ENCODE measurements around the gene CDKN2C. TPM values are rescaled to one million over a fixed set of nuclear protein-coding genes. Genes with fewer than 3 reads are reported as not detected.

Gene CDKN2C
- total and polyA plus RNA-seq, 2 donors (not counting 3 experiments of a cell fraction or from before 2014, with no cell fraction given): 12.8 to 19.8 TPM

GRCh38 chr1:50986653-50987052, 16.6 kb downstream of the CDKN2C start:
- no peak for TF ChIP-seq MAX (IDR thresholded peaks at IDR 0.05; ENCODE audit: insufficient read depth, insufficient read length)
- TF ChIP-seq JUN (IDR thresholded peaks at IDR 0.05; ENCODE audit: borderline replicate concordance, insufficient read depth, insufficient read length, low read depth): no peak
- no peak for TF ChIP-seq POLR2A (IDR thresholded peaks at IDR 0.05; ENCODE audit: low read depth, low read length)
- TF ChIP-seq GATA2 (IDR thresholded peaks at IDR 0.05; ENCODE audit: insufficient read depth, insufficient read length, low read depth, low read length): no peak
- no peak for TF ChIP-seq EZH2 (IDR thresholded peaks at IDR 0.05; ENCODE audit: borderline replicate concordance, low read depth, low read length, severe bottlenecking)
- Histone ChIP-seq H4K20me1 (replicated peaks; ENCODE audit: control insufficient read depth, extremely low read depth, insufficient read depth, low read length) (no peaks in the 10 kb centered on the region), H3K27me3 (ENCODE audit: control insufficient read depth in 2 of 2, insufficient read depth in 2 of 2, low read length in 2 of 2) (no peaks in the 10 kb centered on the region), H3K9ac (replicated peaks; ENCODE audit: extremely low read depth, insufficient read depth, low read length) (no peak overlapping the region), H3K9me1 (replicated peaks; ENCODE audit: control insufficient read depth, extremely low read depth, insufficient read depth, low read length) (no peaks in the 10 kb centered on the region), H3K27ac (ENCODE audit: insufficient read depth, low read depth, low read length) (no peak overlapping the region), H3K79me2 (ENCODE audit: control insufficient read depth, insufficient read depth, low read length) (no peaks in the 10 kb centered on the region), H2AFZ (ENCODE audit: low read depth, low read length) (no peak overlapping the region), H3K9me3 (replicated peaks; ENCODE audit: control insufficient read depth, insufficient read depth, low read length) (no peaks in the 10 kb centered on the region), H3K4me1 (ENCODE audit: control insufficient read depth, extremely low read depth, insufficient read depth, low read length) (no peaks in the 10 kb centered on the region), H3K36me3 (ENCODE audit: control insufficient read depth in 2 of 2, extremely low read depth in 1 of 2, insufficient read depth in 2 of 2, low read length in 2 of 2) (no peaks in the 10 kb centered on the region), H3K4me2 (ENCODE audit: insufficient read depth, low read length) (no peak overlapping the region), H3K4me3 (replicated peaks in 1 of 3; ENCODE audit: insufficient read depth in 1 of 3, low read depth in 1 of 3, low read length in 3 of 3) (no peak overlapping the region)
- DNase-seq (ENCODE audit: low read depth, low spot score): no peak
- no peak for FAIRE-seq
- ChIA-PET POLR2A (no interaction called here), CTCF (no interaction called here)
- no TSS peak for BruUV-seq (replicated peaks)
- dilution Hi-C loops (cut with MboI; ENCODE audit: extremely low pct_ligation_motif_present, low sequenced_read_pairs): no loop called here
- intact Hi-C loops (cut with micrococcal nuclease): no loop called here

DNA sequence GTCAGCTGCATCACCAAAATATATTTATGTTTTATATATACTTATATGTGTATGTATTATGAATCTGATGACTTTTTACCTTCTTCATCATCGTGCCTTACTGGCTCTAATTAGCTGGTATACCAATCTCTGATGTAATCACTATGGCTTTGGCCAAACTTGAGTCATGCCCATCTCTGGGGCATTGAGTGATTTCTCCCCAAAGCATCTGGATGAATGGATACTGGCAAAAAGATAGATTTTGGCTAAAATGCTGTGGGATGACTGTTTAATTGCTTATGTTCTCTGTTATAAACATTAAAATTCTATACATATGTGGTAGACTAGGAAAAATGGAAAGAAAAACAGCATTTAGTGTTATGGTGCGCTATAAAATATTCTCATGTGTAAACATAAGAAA, 19.6 kb downstream of the CDKN2C start:
- dilution Hi-C loops (cut with MboI; ENCODE audit: extremely low pct_ligation_motif_present, low sequenced_read_pairs) (no loop called here), intact Hi-C loops (cut with micrococcal nuclease) (no loop called here)
- no peaks in the 10 kb centered on the region for H3K79me2 ChIP-seq (ENCODE audit: control insufficient read depth, insufficient read depth, low read length)
- no peaks in the 10 kb centered on the region for H3K9me3 ChIP-seq (replicated peaks; ENCODE audit: control insufficient read depth, insufficient read depth, low read length)
- H3K4me1 ChIP-seq (ENCODE audit: control insufficient read depth, extremely low read depth, insufficient read depth, low read length): no peaks in the 10 kb centered on the region
- DNase-seq (ENCODE audit: low read depth, low spot score): no peak
- POLR2A ChIA-PET: no interaction called here
- H3K4me3 ChIP-seq (replicated peaks in 1 of 3; ENCODE audit: insufficient read depth in 1 of 3, low read depth in 1 of 3, low read length in 3 of 3): no peak overlapping the region
- H3K9ac ChIP-seq (replicated peaks; ENCODE audit: extremely low read depth, insufficient read depth, low read length): no peak overlapping the region
- FAIRE-seq: no peak
- no peaks in the 10 kb centered on the region for H3K9me1 ChIP-seq (replicated peaks; ENCODE audit: control insufficient read depth, extremely low read depth, insufficient read depth, low read length)
- no peaks in the 10 kb centered on the region for H3K27me3 ChIP-seq (ENCODE audit: control insufficient read depth in 2 of 2, insufficient read depth in 2 of 2, low read length in 2 of 2)
- no peak overlapping the region for H2AFZ ChIP-seq (ENCODE audit: low read depth, low read length)
- BruUV-seq (replicated peaks): no TSS peak
- H3K36me3 ChIP-seq (ENCODE audit: control insufficient read depth in 2 of 2, extremely low read depth in 1 of 2, insufficient read depth in 2 of 2, low read length in 2 of 2): no peaks in the 10 kb centered on the region
- no peak overlapping the region for H3K4me2 ChIP-seq (ENCODE audit: insufficient read depth, low read length)
- no peak overlapping the region for H3K27ac ChIP-seq (ENCODE audit: insufficient read depth, low read depth, low read length)
- no peak for TF ChIP-seq EZH2 (IDR thresholded peaks at IDR 0.05; ENCODE audit: borderline replicate concordance, low read depth, low read length, severe bottlenecking)
- TF ChIP-seq JUN (IDR thresholded peaks at IDR 0.05; ENCODE audit: borderline replicate concordance, insufficient read depth, insufficient read length, low read depth): no peak
- TF ChIP-seq GATA2 (IDR thresholded peaks at IDR 0.05; ENCODE audit: insufficient read depth, insufficient read length, low read depth, low read length): no peak
- no peak for TF ChIP-seq MAX (IDR thresholded peaks at IDR 0.05; ENCODE audit: insufficient read depth, insufficient read length)
- no peak for TF ChIP-seq MYC (IDR thresholded peaks at IDR 0.05; ENCODE audit: low read depth, low read length)
- no peak for TF ChIP-seq CTCF (IDR thresholded peaks at IDR 0.05; ENCODE audit: extremely low read depth in 1 of 2, insufficient read depth in 1 of 2, low read depth in 1 of 2, low read length in 2 of 2)
- CTCF ChIA-PET: no interaction called here
- no peaks in the 10 kb centered on the region for H4K20me1 ChIP-seq (replicated peaks; ENCODE audit: control insufficient read depth, extremely low read depth, insufficient read depth, low read length)
